HG03520 (cell line): ENCODE measurements around the gene GATAD2A.
"Not testable (repeated sequence)": the region's sequence is repeated elsewhere in the genome, so short reads cannot be mapped to it uniquely, and the experiment has no call there.

ENCODE experiments used
- ATAC-seq: cut with Tn5 transposase; IDR thresholded peaks from one replicate; pipeline ENCODE4 v1.9.1; 2021; ENCODE audit warnings: mild to moderate bottlenecking, moderate library complexity; ENCODE audit not compliant: unreplicated experiment

GATAD2A gene

GRCh38 chr19:19463348-19464117, 58.1 kb downstream of the GATAD2A start:
- no peak for ATAC-seq

DNA sequence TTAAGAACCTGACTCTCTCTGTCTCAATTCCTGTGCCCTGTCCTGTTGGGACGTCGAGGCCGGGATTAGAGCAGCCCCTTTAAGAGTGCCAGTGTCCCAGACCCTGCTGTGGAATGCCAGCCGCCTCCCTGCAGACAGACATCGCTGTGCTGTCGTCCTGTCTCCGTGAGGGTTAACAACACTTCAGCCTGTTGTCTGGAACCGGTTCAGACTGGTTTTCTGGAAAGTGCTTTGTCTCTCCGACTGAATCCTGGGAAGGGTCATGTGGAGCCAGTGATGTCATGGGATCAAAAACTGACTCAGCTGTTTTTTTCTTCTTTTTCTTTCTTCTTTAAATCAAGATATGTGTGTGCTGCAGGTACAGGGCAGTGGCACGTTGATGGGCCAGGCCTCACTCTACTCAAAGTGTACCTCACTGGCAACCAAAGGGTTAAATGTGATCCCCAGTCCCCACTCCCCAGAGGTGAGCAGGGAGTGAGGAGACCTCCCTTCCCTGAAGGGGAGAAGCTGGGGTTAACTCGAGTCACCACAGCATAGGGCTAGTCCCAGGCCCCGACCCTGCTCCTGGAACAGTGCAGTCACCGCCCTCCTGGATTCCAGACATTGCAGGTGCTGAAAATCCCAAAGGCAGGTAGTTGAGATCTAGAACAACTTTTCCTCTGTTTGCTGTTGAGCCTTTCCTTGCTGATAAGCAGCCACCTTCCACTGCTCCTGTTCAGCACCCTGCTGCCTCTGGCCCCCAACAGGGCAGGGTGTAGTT, 59.0 kb downstream of the GATAD2A start:
- no peak for ATAC-seq

GRCh38 chr19:19465436-19466070, 60.1 kb downstream of the GATAD2A start:
- no peak for ATAC-seq

DNA sequence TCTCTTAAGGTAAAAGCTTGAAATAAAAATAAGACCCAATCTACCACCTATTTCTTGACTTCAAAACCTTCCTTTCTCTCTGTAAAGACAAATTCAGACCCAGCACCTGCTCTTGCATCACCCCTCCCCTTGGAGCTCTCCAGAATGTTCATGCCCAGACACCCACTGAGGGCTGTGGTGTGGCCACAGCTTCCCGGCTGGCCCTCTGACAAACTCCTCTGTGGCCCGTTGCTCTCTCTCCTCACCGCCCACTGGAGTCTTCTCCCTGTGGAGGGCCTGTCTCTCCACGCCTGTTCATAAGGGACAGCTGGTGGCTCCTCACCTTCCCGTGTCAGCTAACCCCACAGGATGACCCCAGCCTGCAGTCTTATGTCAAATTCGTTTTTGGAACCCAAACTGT, 60.7 kb downstream of the GATAD2A start:
- no peak for ATAC-seq

GRCh38 chr19:19468424-19469050, 63.1 kb downstream of the GATAD2A start:
- ATAC-seq, result no peak

DNA sequence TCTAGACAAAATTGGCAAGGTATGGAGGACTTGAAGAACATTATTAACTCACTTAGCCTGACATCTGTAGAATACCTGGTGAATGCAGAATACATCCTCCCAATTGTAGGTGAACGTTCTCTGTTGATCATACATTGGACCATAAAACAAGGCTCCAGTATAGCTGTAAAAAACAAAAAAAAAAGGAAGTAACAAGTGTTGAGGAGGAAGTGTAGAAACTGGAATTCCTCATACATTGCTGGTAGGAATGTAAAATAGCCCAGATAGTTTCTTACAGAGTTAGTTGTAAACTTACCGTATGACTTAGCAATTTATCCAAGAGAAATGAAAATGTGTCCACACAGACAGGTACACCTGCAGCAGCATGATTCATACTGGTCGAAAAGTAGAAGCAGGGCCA, 65.1 kb downstream of the GATAD2A start:
- no peak for ATAC-seq

DNA sequence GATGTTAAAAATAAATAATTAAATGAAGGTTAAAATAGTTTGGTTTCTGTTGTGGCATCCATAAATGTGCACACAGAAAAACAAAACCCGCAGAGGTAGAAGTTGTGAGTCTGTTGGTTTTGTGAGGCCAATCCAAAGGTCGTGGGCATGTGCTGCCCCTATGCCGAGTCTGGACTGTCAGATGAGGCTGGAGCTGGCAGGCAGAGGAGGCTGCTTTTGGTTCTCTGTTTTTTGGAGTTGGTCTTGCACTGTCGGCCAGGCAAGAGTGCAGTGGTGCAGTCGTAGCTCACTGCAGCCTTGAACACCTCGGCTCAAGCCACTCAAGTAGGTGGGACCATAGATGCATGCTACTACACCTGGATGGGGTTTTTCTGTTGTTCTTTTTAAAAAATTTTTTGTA, 66.2 kb downstream of the GATAD2A start:
- ATAC-seq, result no peak

DNA sequence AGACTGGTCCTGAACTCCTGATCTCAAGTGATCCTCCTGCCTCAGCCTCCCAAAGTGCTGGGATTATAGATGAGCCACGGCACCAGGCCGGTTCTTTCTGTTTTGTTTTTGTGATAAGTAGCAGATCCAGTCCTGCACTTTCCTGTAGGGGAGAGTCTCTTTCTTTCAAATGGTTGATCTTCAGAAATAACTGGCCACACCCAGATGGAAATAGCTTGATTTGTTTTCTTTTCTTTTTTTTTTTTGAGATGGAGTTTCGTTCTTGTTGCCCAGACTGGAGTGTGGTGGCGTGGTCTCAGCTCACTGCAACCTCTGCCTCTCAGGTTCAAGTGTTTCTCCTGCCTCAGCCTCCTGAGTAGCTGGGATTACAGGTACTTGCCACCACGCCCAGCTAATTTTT, 66.6 kb downstream of the GATAD2A start:
- ATAC-seq, result not testable (repeated sequence)

DNA sequence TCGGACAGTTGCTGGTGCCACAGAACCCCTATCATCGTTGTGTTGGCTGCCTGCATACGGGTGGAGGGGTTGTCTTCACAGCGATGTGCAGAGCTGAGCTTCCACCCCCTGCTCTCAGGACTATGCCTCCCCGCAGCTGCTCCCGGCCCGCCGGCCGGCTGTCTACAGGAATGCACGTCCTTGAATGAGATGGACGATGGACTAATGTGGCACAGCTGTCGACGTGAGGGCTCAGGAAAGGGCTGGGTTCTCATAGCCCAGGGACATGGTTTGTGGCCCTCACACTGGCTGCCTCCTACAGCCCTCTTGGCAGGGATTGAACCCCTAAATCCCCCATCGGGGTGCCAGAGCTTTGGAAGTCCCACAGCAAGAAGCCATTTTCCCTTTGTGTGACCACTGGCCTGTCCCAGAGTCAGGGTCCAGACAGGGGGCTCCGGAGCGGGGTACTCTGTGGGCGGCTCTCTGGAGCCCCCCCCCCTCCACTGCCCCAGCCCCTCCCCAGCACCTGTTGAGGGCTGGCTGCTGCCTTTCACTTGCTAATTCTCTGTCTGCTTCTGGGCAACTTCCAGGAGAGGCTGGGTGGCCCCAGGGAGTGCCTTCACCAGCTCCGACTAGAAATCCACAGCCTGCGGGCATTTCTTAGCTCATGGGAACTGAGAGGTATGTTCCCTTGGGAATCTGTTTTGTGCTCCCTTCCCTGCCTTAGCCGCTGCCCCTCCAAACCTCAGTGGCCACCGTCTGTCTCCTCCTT, 69.7 kb downstream of the GATAD2A start:
- no peak for ATAC-seq

- no peak for ATAC-seq
These were observed 70.7 kb downstream of the GATAD2A start for GRCh38 chr19:19475849-19476828.

DNA sequence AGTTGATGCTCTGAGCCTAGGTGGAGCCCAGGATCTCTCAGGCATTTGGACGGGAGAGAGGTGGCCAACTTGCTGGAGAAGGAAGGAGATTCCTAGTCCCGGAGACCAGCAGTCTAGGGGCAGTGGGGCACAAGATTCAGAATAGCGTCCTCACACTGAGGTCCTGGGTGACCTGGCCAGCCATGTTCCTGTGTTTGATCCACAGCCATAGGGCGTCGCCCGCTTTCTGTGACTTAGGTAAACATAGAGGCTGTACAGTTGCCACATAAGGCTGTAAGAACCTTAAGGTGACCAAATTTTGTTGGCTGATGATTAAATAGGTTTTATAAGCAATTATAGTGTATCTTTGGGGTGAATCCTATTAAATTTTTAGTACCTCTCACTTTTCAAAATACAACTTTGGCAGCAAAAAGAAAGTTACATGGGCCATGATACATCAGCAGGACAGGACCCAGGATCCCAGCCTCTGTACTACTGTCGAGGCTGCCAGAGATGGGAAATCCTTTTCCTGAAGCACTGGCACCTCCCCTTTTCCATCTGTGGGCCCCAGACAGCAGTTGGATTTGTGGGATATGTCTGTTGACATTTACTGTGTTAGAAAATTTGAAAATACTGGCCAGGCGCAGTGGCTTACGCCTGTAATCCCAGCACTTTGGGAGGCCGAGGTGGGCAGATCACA, 72.4 kb downstream of the GATAD2A start:
- ATAC-seq, result no peak

DNA sequence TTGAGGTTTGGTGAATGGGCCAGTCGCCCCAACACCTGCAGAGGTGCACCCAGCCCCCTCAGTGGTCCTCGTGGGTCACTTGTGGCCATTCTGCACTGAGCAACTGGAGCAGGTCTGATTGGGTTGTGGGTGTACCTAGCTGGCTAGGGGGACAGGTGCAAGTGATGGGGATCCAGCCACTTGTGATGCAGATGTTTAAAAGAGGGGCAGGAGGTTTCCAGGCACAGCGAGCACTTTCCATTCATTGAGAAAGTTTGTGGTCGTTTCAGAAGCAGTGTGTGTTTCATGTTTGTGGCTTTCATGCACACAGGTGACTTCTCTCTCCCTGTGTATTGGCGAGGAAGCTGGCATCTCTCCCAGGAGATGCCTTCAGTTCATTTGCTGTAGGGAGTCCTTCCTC, 75.2 kb downstream of the GATAD2A start:
- ATAC-seq, result no peak

DNA sequence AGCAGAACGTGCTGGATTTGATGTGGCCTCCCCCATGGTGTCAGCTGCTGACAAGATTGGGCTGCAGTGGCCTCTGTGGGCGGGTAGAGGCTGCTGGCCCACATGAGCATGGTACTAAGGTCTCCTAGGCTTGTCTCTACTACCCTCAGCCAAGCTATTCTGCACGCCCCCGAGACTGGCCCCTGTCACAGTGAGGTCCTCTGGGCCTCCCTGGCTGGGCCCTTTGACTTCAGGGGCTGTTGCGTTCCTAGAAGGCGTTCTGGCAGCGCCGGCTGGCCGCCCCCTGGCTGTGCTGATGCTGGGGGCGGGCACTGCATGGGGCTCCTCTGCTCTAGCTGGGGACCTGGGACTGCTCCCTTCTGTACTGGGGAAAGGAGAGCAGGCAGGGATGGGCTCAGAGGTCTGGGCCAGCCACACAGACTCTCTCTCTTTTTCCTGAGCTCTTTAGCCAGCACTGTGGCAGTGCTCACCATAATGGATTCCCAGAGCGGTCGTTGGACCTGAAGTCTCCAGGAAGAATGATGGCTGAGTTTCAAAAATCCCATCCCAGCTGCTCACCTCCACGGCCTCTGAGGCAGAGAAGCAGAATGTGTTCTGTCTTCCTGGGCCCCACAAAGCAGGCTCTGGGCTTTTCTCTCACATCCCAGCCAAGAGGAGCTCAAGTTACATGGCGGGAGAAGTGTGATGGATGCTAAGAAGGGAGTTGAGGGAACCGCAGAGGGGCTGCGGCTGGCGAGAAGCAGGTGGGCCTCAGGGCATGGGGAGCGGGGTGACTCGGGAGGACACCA, 77.5 kb downstream of the GATAD2A start:
- ATAC-seq, result no peak

GRCh38 chr19:19485161-19485997, 79.9 kb downstream of the GATAD2A start:
- no peak for ATAC-seq

DNA sequence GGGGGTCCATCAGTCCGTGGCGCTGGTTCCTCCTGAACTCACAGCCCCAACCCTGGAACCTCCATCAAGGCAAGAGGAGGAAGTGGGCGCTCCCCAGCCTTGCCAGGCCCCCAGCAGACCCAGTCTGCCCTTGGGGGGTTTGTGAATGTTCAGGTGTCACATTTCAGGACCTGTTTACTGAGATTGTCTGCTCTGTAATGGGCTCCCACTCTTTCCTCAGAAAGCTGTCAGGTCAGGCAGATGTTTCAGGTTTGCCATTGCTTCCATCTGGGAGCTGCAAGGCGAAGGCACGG, 80.5 kb downstream of the GATAD2A start:
- no peak for ATAC-seq

DNA sequence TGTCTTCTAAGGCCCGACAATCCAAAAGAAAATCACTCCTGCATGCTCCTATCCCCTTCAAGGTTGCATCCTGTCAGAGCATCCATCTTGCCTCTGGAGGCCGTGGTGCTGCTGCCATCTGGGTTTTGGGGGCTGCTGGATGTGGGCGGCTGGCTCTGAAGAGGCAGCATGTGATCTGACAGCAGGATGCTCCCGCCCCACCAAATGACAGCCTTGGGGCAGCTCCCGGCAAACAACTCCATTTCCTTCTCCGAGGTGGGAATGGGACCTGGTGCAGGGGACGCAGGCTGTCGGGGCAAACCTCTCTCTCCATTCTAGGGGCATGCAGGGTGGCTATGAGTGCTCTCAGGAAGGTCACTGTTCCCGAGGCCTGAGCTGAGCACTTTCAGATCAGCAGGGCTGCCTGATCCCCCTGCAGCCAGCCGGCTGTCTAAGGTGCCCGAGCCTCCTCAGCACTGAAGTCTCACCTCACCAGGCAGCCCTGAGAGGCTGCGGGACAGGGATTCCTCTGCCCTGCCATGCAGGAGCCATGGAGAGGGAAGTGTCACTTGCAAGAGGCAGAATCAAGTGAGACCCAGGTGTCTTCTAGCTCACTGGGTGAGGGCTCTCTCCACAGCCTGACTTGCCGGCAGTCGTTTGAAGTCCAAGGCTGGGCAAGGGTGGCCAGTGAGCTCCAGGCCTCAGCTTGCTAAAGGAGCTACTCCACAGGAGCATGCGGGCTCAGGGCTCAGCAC, 81.0 kb downstream of the GATAD2A start:
- ATAC-seq, result no peak
